ENCODE results near the gene DYTN.

Gene DYTN

DNA sequence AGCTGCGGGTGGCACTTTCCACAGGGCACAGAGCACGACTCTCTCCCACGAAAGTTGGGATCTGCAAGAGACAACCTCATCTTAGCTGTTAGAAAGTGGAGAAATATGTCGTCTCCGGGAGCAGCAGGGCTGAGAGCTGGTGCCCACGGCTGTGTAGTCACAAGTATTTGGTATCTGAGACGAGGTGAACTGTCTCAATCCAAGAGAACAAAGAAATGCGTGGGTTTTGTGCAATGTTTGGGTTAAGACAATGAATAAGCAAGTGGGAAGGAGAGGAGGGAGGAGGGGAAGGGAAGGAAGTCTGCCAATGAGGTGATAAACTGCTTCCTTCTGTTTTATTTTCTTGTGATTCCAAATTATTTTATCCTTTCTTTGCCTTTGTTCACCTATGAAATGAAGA lies 18.0 kb downstream of the DYTN start:
- H3K36me3 ChIP-seq (ENCODE audit: control insufficient read depth in 2 of 2, insufficient read depth in 2 of 2, low read length in 2 of 2) = no peaks in the 10 kb centered on the region
- no peak overlapping the region for H3K4me3 ChIP-seq (ENCODE audit: low read length in 2 of 2)
- H3K9me3 ChIP-seq (ENCODE audit: control insufficient read depth in 2 of 2, low read length in 2 of 2) = no peaks in the 10 kb centered on the region
- H3K9ac ChIP-seq (ENCODE audit: low read depth in 1 of 2, low read length in 2 of 2) = no peak overlapping the region
- no peaks in the 10 kb centered on the region for H3K4me1 ChIP-seq (ENCODE audit: control insufficient read depth in 2 of 2, insufficient read depth in 2 of 2, low read length in 2 of 2)
- H3K27me3 ChIP-seq (ENCODE audit: control insufficient read depth in 2 of 2, insufficient read depth in 2 of 2, low read length in 2 of 2) = peaks cover 3 to 4% of the 10 kb centered on the region in 2 donors
- no peak overlapping the region for H3K27ac ChIP-seq (ENCODE audit: low read depth in 2 of 2, low read length in 2 of 2)

DNA sequence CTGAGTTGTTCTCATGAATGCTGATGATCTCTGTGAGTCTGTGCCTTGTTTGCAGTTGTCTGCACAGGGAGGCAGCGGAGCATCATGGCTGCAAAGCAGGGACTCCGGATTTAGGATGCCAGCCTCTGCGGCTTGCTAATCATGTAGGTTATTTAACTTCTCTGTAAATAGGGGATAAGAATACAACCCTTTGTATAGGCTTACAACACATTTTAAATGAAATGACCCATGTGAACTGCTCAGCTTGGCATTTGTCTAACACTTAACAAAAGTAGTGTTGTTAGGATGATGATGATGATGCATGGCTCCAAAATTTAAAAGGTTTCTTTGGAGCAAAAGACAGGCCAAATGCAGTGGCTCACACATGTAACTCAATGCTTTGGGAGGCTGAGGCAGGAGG lies 19.4 kb downstream of the DYTN start:
- Histone ChIP-seq H3K9me3 (ENCODE audit: control insufficient read depth in 2 of 2, low read length in 2 of 2) (no peaks in the 10 kb centered on the region), H3K4me1 (ENCODE audit: control insufficient read depth in 2 of 2, insufficient read depth in 2 of 2, low read length in 2 of 2) (no peaks in the 10 kb centered on the region), H3K9ac (ENCODE audit: low read depth in 1 of 2, low read length in 2 of 2) (no peak overlapping the region), H3K36me3 (ENCODE audit: control insufficient read depth in 2 of 2, insufficient read depth in 2 of 2, low read length in 2 of 2) (no peaks in the 10 kb centered on the region), H3K4me3 (ENCODE audit: low read length in 2 of 2) (no peak overlapping the region), H3K27ac (ENCODE audit: low read depth in 2 of 2, low read length in 2 of 2) (no peak overlapping the region), H3K27me3 (ENCODE audit: control insufficient read depth in 2 of 2, insufficient read depth in 2 of 2, low read length in 2 of 2) (peaks cover 3 to 4% of the 10 kb centered on the region in 2 donors)

DNA sequence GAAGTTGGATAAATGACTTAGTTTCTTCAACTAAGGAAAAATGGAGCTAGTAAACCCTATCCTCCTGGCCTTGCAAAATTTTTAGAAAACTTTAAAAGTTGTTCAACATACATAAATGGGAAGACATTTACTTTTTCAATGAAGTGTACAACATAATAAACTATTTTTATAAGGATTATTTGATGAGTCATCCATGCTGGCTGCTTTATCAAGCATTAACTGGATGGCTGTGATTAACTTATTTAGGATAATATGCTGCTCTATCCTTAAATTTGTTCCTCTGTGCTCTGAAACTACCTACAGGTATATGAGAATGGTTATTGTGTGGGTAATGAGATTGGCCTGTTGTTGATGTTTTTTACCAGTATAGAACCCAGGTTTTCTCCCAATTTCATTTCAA lies 21.3 kb downstream of the DYTN start:
- no peaks in the 10 kb centered on the region for H3K4me1 ChIP-seq (ENCODE audit: control insufficient read depth in 2 of 2, insufficient read depth in 2 of 2, low read length in 2 of 2)
- H3K27ac ChIP-seq (ENCODE audit: low read depth in 2 of 2, low read length in 2 of 2) = no peak overlapping the region
- no peaks in the 10 kb centered on the region for H3K9me3 ChIP-seq (ENCODE audit: control insufficient read depth in 2 of 2, low read length in 2 of 2)
- no peak overlapping the region for H3K9ac ChIP-seq (ENCODE audit: low read depth in 1 of 2, low read length in 2 of 2)
- H3K27me3 ChIP-seq (ENCODE audit: control insufficient read depth in 2 of 2, insufficient read depth in 2 of 2, low read length in 2 of 2) = peaks cover 0 to 3% of the 10 kb centered on the region in 2 donors
- no peaks in the 10 kb centered on the region for H3K36me3 ChIP-seq (ENCODE audit: control insufficient read depth in 2 of 2, insufficient read depth in 2 of 2, low read length in 2 of 2)
- no peak overlapping the region for H3K4me3 ChIP-seq (ENCODE audit: low read length in 2 of 2)

- H3K4me1 ChIP-seq (ENCODE audit: control insufficient read depth in 2 of 2, insufficient read depth in 2 of 2, low read length in 2 of 2) = no peaks in the 10 kb centered on the region
- no peak overlapping the region for H3K9ac ChIP-seq (ENCODE audit: low read depth in 1 of 2, low read length in 2 of 2)
- H3K27ac ChIP-seq (ENCODE audit: low read depth in 2 of 2, low read length in 2 of 2) = no peak overlapping the region
- no peaks in the 10 kb centered on the region for H3K27me3 ChIP-seq (ENCODE audit: control insufficient read depth in 2 of 2, insufficient read depth in 2 of 2, low read length in 2 of 2)
- no peaks in the 10 kb centered on the region for H3K9me3 ChIP-seq (ENCODE audit: control insufficient read depth in 2 of 2, low read length in 2 of 2)
- H3K36me3 ChIP-seq (ENCODE audit: control insufficient read depth in 2 of 2, insufficient read depth in 2 of 2, low read length in 2 of 2) = no peaks in the 10 kb centered on the region
- no peak overlapping the region for H3K4me3 ChIP-seq (ENCODE audit: low read length in 2 of 2)
Observed at GRCh38 chr2:206693399-206694137, 24.6 kb downstream of the DYTN start.

- Histone ChIP-seq H3K9me3 (ENCODE audit: control insufficient read depth in 2 of 2, low read length in 2 of 2) (no peaks in the 10 kb centered on the region), H3K4me1 (ENCODE audit: control insufficient read depth in 2 of 2, insufficient read depth in 2 of 2, low read length in 2 of 2) (no peaks in the 10 kb centered on the region), H3K36me3 (ENCODE audit: control insufficient read depth in 2 of 2, insufficient read depth in 2 of 2, low read length in 2 of 2) (no peaks in the 10 kb centered on the region), H3K9ac (ENCODE audit: low read depth in 1 of 2, low read length in 2 of 2) (no peak overlapping the region), H3K27me3 (ENCODE audit: control insufficient read depth in 2 of 2, insufficient read depth in 2 of 2, low read length in 2 of 2) (no peaks in the 10 kb centered on the region), H3K4me3 (ENCODE audit: low read length in 2 of 2) (no peak overlapping the region), H3K27ac (ENCODE audit: low read depth in 2 of 2, low read length in 2 of 2) (no peak overlapping the region)
Observed at GRCh38 chr2:206692971-206693370, 25.2 kb downstream of the DYTN start.

DNA sequence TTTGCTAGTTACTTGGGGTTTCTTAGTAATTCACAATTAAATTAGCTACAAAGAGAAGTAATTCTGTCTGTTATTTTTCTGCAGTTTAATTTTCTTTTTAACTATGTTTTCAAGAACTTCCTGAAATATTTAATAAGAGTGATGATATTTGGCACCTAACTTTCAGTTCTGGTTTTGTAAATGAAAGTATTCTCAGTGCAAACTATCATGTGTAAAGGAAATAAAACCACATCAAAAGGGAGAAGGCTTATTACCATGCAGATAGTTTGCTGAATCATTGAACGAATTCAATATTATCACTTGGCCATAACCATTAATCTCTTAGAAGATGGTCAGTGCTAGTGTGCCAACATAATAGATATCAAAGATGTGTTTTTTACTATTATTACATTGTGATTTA lies 29.2 kb downstream of the DYTN start:
- no peaks in the 10 kb centered on the region for H3K36me3 ChIP-seq (ENCODE audit: control insufficient read depth in 2 of 2, insufficient read depth in 2 of 2, low read length in 2 of 2)
- H3K4me1 ChIP-seq (ENCODE audit: control insufficient read depth in 2 of 2, insufficient read depth in 2 of 2, low read length in 2 of 2) = no peaks in the 10 kb centered on the region
- H3K9ac ChIP-seq (ENCODE audit: low read depth in 1 of 2, low read length in 2 of 2) = no peak overlapping the region
- peaks cover 0 to 2% of the 10 kb centered on the region in 2 donors for H3K27me3 ChIP-seq (ENCODE audit: control insufficient read depth in 2 of 2, insufficient read depth in 2 of 2, low read length in 2 of 2)
- H3K27ac ChIP-seq (ENCODE audit: low read depth in 2 of 2, low read length in 2 of 2) = no peak overlapping the region
- H3K9me3 ChIP-seq (ENCODE audit: control insufficient read depth in 2 of 2, low read length in 2 of 2) = no peaks in the 10 kb centered on the region
- no peak overlapping the region for H3K4me3 ChIP-seq (ENCODE audit: low read length in 2 of 2)

DNA sequence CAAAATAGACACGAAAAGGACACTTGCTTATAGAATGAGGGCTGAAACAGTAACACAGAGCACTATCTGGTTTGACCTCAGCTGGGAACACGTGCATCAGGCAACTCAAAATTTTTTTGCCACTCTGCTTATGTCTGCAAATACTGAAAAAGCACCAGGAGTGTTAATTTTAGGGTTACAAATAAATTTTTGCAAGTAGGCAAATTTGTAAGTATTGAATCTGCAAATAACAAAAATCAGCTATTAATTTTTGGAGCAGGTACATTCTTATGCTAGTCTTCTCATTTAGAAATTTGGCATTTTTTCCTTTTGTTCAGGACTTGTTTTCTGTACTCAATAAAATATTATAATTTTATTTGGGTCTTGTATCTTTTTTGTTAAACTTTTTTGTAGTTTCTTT lies 29.7 kb downstream of the DYTN start:
- H3K4me1 ChIP-seq (ENCODE audit: control insufficient read depth in 2 of 2, insufficient read depth in 2 of 2, low read length in 2 of 2) = no peaks in the 10 kb centered on the region
- no peaks in the 10 kb centered on the region for H3K36me3 ChIP-seq (ENCODE audit: control insufficient read depth in 2 of 2, insufficient read depth in 2 of 2, low read length in 2 of 2)
- H3K9ac ChIP-seq (ENCODE audit: low read depth in 1 of 2, low read length in 2 of 2) = no peak overlapping the region

GRCh38 chr2:206683546-206683945 lies 34.6 kb downstream of the DYTN start:
- Histone ChIP-seq H3K9me3 (ENCODE audit: control insufficient read depth in 2 of 2, low read length in 2 of 2) (no peaks in the 10 kb centered on the region), H3K4me3 (ENCODE audit: low read length in 2 of 2) (no peak overlapping the region), H3K27me3 (ENCODE audit: control insufficient read depth in 2 of 2, insufficient read depth in 2 of 2, low read length in 2 of 2) (peaks cover 0 to 2% of the 10 kb centered on the region in 2 donors), H3K4me1 (ENCODE audit: control insufficient read depth in 2 of 2, insufficient read depth in 2 of 2, low read length in 2 of 2) (no peaks in the 10 kb centered on the region), H3K27ac (ENCODE audit: low read depth in 2 of 2, low read length in 2 of 2) (no peak overlapping the region), H3K9ac (ENCODE audit: low read depth in 1 of 2, low read length in 2 of 2) (no peak overlapping the region), H3K36me3 (ENCODE audit: control insufficient read depth in 2 of 2, insufficient read depth in 2 of 2, low read length in 2 of 2) (no peaks in the 10 kb centered on the region)

More for the DNA sequence above, 29.7 kb downstream of the DYTN start:
- no peak overlapping the region for H3K27ac ChIP-seq (ENCODE audit: low read depth in 2 of 2, low read length in 2 of 2)
- no peak overlapping the region for H3K4me3 ChIP-seq (ENCODE audit: low read length in 2 of 2)
- H3K9me3 ChIP-seq (ENCODE audit: control insufficient read depth in 2 of 2, low read length in 2 of 2) = no peaks in the 10 kb centered on the region
- H3K27me3 ChIP-seq (ENCODE audit: control insufficient read depth in 2 of 2, insufficient read depth in 2 of 2, low read length in 2 of 2) = peaks cover 0 to 2% of the 10 kb centered on the region in 2 donors

DNA sequence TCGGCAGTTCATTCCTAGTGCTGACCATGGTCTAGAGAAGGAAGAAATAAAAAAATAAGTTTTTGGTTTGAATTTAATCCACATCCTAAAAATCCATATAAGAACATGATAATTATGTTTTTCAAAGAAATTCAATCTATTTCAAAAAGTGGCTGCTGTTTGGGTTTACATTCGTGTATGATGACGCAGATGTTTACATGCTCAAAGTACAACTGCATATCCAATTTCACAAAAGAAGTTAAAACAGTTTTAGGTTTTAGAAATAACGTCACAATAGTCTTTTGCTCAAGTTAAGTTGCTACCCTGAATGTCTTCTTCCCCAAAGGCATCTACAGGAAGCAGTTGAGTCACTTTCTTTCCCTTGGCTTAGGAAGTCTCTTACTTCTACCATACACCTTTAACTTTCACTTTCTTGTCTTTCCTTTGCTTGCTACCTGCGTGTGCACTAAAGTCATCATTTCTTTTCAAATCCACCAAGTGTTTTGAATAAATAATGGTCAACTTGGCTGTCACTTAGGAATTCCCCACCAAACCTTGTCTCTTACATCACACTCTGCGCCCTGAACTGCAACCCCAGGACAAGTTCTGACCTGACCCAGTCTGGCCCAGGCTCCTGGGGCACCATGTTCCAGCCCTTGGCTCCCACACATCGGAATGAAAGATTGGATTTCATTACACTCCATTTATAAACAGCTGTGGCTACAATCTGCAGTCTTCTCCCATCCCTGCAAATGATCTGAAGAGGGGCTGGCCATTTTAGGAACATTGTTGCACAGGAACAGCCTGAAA lies 47.5 kb downstream of the DYTN start:
- Histone ChIP-seq H3K9ac (ENCODE audit: low read depth in 1 of 2, low read length in 2 of 2) (no peak overlapping the region), H3K27me3 (ENCODE audit: control insufficient read depth in 2 of 2, insufficient read depth in 2 of 2, low read length in 2 of 2) (no peaks in the 10 kb centered on the region), H3K4me1 (ENCODE audit: control insufficient read depth in 2 of 2, insufficient read depth in 2 of 2, low read length in 2 of 2) (no peaks in the 10 kb centered on the region), H3K9me3 (ENCODE audit: control insufficient read depth in 2 of 2, low read length in 2 of 2) (no peaks in the 10 kb centered on the region), H3K27ac (ENCODE audit: low read depth in 2 of 2, low read length in 2 of 2) (no peak overlapping the region), H3K36me3 (ENCODE audit: control insufficient read depth in 2 of 2, insufficient read depth in 2 of 2, low read length in 2 of 2) (no peaks in the 10 kb centered on the region), H3K4me3 (ENCODE audit: low read length in 2 of 2) (no peak overlapping the region)

DNA sequence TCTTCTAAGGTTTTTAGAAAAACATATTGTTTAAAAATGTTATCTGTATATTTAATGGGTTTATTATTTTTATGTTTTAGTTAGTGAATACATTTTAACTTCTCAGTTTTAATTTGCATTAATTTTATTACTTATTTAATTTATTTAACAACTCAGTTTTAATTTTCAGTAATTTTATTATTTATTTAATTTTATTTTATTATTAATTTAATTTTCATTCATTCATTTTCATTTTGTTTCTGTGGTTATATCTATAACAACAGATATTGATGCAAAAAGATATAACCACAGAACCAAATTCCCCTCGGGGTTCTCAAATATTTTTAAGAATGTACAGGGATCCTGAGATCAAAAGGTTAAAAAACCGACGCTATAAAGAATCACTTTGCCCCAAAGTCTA lies 52.9 kb downstream of the DYTN start:
- Histone ChIP-seq H3K4me1 (ENCODE audit: control insufficient read depth in 2 of 2, insufficient read depth in 2 of 2, low read length in 2 of 2) (no peaks in the 10 kb centered on the region), H3K9ac (ENCODE audit: low read depth in 1 of 2, low read length in 2 of 2) (no peak overlapping the region), H3K36me3 (ENCODE audit: control insufficient read depth in 2 of 2, insufficient read depth in 2 of 2, low read length in 2 of 2) (no peaks in the 10 kb centered on the region), H3K9me3 (ENCODE audit: control insufficient read depth in 2 of 2, low read length in 2 of 2) (no peaks in the 10 kb centered on the region), H3K27ac (ENCODE audit: low read depth in 2 of 2, low read length in 2 of 2) (no peak overlapping the region), H3K27me3 (ENCODE audit: control insufficient read depth in 2 of 2, insufficient read depth in 2 of 2, low read length in 2 of 2) (no peaks in the 10 kb centered on the region), H3K4me3 (ENCODE audit: low read length in 2 of 2) (no peak overlapping the region)
